ENCODE measurements around the gene APOBEC2.

GRCh38 chr6:41046084-41046483, 6.9 kb upstream of the APOBEC2 start:
- TF ChIP-seq NFAT5 (CRISPR knock-in tag; IDR thresholded peaks at IDR 0.05) (no peak), ZFP36 (IDR thresholded peaks at IDR 0.05; ENCODE audit: borderline replicate concordance, low read depth, low read length, partially characterized antibody) (no peak), USF2 (IDR thresholded peaks at IDR 0.05; ENCODE audit: low read depth, low read length) (no peak), USF2 (CRISPR knock-in tag; IDR thresholded peaks at IDR 0.05; ENCODE audit: borderline replicate concordance) (no peak), CBX5 (CRISPR knock-in tag; IDR thresholded peaks at IDR 0.05; ENCODE audit: borderline replicate concordance) (no peak), CREB1 (IDR thresholded peaks at IDR 0.05) (no peak), CREB1 (CRISPR knock-in tag; IDR thresholded peaks at IDR 0.05) (no peak), GABPA (IDR thresholded peaks at IDR 0.05; ENCODE audit: low read depth, low read length) (no peak), GABPA (CRISPR knock-in tag; IDR thresholded peaks at IDR 0.05; ENCODE audit: low read depth) (no peak), SNRNP70 (IDR thresholded peaks at IDR 0.05; ENCODE audit: low read depth, low read length) (no peak), REST (IDR thresholded peaks at IDR 0.05; ENCODE audit: borderline replicate concordance in 1 of 2, low read depth in 1 of 2, low read length in 2 of 2) (no peak), ATF6 (CRISPR knock-in tag; conservative IDR thresholded peaks at IDR 0.05) (no peak), PATZ1 (CRISPR knock-in tag; IDR thresholded peaks at IDR 0.05) (no peak), ZSCAN20 (CRISPR knock-in tag; IDR thresholded peaks at IDR 0.05; ENCODE audit: borderline replicate concordance) (no peak)
